Measurements from ENCODE around the gene CDH4. TPM values are rescaled to one million over a fixed set of nuclear protein-coding genes. Genes with fewer than 3 reads are reported as not detected.

CDH4 gene
- total and polyA plus RNA-seq, 2 donors (not counting 3 experiments of a cell fraction or from before 2014, with no cell fraction given), result 0.17 to 0.51 TPM

DNA sequence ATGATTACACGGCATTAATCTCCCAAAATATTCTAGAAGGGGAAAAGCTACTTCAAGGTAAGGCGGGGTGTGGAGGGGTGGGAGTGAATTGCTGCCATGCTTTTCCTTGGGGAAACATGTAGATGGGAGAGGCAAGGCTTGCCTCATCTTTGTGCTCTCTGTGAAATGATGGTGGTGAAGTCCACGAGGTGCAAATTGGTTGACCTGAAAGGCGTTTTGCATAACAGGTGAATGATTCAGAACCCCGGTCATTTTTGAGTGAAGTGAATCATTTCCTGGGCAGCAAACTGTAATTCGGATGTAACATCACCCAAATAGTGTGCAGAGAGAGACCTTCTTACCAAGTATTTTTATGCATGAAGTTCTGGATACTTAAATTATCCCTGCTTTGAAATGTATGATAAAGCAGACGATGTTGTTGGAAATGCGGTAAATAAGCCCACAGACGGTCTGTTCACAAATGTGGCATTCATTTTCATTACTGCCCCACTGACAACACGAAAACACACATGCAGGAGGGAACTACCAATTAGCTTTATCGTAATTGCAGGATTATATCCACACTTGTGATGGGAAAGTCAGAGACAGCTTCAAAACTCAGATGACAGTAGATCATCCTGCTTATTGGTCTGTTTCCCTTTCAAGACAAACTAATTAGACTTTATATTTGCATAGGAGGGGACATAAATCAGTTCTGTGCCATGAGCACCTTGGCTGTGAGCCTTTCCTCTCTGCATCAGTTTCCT, 3.0 kb downstream of the CDH4 start:
- BruUV-seq (replicated peaks), result no TSS peak
- no peak for DNase-seq (ENCODE audit: low read depth, low spot score)
- dilution Hi-C loops (cut with MboI; ENCODE audit: extremely low pct_ligation_motif_present, low sequenced_read_pairs) (no loop called here), intact Hi-C loops (cut with micrococcal nuclease) (no loop called here)
- no peaks in the 10 kb centered on the region for H3K9me1 ChIP-seq (replicated peaks; ENCODE audit: control insufficient read depth, extremely low read depth, insufficient read depth, low read length)
- TF ChIP-seq FOS (IDR thresholded peaks at IDR 0.05; ENCODE audit: borderline replicate concordance, insufficient read depth, low read length), result no peak
- TF ChIP-seq, protein P1, sequence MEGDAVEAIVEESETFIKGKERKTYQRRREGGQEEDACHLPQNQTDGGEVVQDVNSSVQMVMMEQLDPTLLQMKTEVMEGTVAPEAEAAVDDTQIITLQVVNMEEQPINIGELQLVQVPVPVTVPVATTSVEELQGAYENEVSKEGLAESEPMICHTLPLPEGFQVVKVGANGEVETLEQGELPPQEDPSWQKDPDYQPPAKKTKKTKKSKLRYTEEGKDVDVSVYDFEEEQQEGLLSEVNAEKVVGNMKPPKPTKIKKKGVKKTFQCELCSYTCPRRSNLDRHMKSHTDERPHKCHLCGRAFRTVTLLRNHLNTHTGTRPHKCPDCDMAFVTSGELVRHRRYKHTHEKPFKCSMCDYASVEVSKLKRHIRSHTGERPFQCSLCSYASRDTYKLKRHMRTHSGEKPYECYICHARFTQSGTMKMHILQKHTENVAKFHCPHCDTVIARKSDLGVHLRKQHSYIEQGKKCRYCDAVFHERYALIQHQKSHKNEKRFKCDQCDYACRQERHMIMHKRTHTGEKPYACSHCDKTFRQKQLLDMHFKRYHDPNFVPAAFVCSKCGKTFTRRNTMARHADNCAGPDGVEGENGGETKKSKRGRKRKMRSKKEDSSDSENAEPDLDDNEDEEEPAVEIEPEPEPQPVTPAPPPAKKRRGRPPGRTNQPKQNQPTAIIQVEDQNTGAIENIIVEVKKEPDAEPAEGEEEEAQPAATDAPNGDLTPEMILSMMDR (IDR thresholded peaks at IDR 0.05; ENCODE audit: extremely low read depth in 1 of 2, insufficient read depth in 1 of 2, low read depth in 1 of 2, low read length in 2 of 2), result no peak
- TF ChIP-seq, protein P2, sequence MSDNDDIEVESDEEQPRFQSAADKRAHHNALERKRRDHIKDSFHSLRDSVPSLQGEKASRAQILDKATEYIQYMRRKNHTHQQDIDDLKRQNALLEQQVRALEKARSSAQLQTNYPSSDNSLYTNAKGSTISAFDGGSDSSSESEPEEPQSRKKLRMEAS (IDR thresholded peaks at IDR 0.05; ENCODE audit: insufficient read depth, insufficient read length), result no peak
- TF ChIP-seq JUN (IDR thresholded peaks at IDR 0.05; ENCODE audit: borderline replicate concordance, insufficient read depth, insufficient read length, low read depth), result no peak
- no peak for TF ChIP-seq EZH2 (IDR thresholded peaks at IDR 0.05; ENCODE audit: borderline replicate concordance, low read depth, low read length, severe bottlenecking)
- no peak for TF ChIP-seq POLR2A (IDR thresholded peaks at IDR 0.05; ENCODE audit: low read depth, low read length)
- no peak for TF ChIP-seq POLR2AphosphoS5 (IDR thresholded peaks at IDR 0.05; ENCODE audit: insufficient read depth, low read depth, low read length)
- TF ChIP-seq MYC (IDR thresholded peaks at IDR 0.05; ENCODE audit: low read depth, low read length), result no peak
- TF ChIP-seq GATA2 (IDR thresholded peaks at IDR 0.05; ENCODE audit: insufficient read depth, insufficient read length, low read depth, low read length), result no peak
- no peak for FAIRE-seq
- no peak overlapping the region for H2AFZ ChIP-seq (ENCODE audit: low read depth, low read length)
- POLR2A ChIA-PET, result no interaction called here
- no peak overlapping the region for H3K4me3 ChIP-seq (replicated peaks in 1 of 3; ENCODE audit: insufficient read depth in 1 of 3, low read depth in 1 of 3, low read length in 3 of 3)
- no peaks in the 10 kb centered on the region for H3K79me2 ChIP-seq (ENCODE audit: control insufficient read depth, insufficient read depth, low read length)
- H3K27ac ChIP-seq (ENCODE audit: insufficient read depth, low read depth, low read length), result no peak overlapping the region
- H4K20me1 ChIP-seq (replicated peaks; ENCODE audit: control insufficient read depth, extremely low read depth, insufficient read depth, low read length), result no peaks in the 10 kb centered on the region
- no peaks in the 10 kb centered on the region for H3K4me1 ChIP-seq (ENCODE audit: control insufficient read depth, extremely low read depth, insufficient read depth, low read length)
- peaks cover 22 to 35% of the 10 kb centered on the region in 2 experiments for H3K27me3 ChIP-seq (ENCODE audit: control insufficient read depth in 2 of 2, insufficient read depth in 2 of 2, low read length in 2 of 2)
- no peaks in the 10 kb centered on the region for H3K9me3 ChIP-seq (replicated peaks; ENCODE audit: control insufficient read depth, insufficient read depth, low read length)
- H3K4me2 ChIP-seq (ENCODE audit: insufficient read depth, low read length), result no peak overlapping the region
- no peak overlapping the region for H3K9ac ChIP-seq (replicated peaks; ENCODE audit: extremely low read depth, insufficient read depth, low read length)
- CTCF ChIA-PET, result interaction anchor here (1.6 kb wide), 1 partner anchor 8 kb away, joined by 4 read pairs; no protein-coding TSS in a partner anchor
- H3K36me3 ChIP-seq (ENCODE audit: control insufficient read depth in 2 of 2, extremely low read depth in 1 of 2, insufficient read depth in 2 of 2, low read length in 2 of 2), result no peaks in the 10 kb centered on the region

All from endothelial cell of umbilical vein (primary cell).